Stimulated activated CD4-positive, alpha-beta T cell treated with anti-CD3 and anti-CD28 coated beads, Interleukin-12 subunit alpha, Interleukin-12 subunit beta, amount 100 ng/mL, for 48 hours (primary cell): ENCODE data around the gene CD200.

Experiments
- DNase-seq, 3 donors: peaks; one replicate each; pipeline ENCODE4 v3.0.0-alpha.2; 2020; ENCODE audit warnings: low read depth in 2 of 3, low spot score in 1 of 3

The CD200 gene

DNA sequence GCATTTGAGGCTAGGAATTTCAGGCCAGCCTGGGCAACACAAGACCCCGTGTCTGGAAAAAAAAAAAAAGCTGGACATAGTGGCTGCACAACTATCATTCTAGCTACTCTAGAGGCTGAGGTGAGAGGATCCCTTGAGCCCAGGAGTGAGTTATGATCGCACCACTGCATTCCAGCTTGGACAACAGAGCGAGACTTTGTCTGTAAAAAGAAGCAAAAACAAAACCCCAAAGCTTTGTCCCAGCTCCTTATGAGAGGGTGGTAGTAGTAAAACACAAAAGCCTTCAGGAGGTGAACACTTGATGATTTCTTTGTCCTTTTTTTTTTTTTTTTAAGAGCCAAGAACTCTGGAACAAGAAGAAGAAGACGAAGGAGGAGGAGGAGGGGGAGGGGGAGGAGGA lies 1.1 kb upstream of the CD200 start:
- DNase-seq, result no peak

DNA sequence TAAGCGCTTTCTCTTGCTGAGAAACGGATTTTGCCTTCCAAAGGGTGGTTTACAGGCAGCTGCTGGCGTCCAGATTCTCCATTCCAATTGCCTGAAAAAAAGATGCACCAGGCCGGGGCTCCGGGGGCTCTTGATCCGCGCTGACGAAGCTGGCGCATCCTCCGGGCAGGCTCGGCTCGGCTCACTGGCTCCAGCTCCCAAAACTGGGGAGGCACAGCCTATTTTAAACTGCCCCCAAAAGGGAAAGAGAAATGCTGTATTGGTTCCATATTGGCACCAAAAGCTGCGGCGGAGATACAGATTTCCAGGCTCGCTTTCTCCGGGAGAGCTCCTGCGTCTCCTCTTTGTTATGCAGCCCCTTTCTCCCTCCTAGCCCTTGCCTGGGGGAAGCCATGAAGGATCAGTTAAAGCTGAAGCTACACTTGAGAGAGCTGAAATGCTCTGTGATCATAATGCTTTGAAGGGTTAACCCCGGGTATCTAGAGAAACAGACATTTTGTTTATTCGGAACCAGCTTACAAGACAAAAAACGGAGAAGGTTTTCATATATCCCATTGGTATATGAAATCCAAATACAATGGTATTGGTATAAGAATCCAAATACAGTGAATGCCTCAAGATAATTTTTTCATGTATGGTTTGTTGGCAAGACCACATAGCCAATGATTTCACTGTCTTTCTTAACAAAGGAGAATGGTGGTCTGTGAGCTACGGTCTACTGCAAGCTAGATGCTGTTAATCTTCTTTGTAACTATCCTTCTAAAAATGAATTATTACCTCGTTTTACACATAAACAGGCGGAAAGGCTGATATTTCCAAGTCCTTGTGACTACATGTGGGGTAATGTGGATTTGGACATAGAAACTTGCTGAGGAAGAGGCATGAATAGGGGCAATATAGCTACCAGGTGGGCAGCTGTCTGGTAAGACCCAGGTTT lies 693 bp downstream of the CD200 start:
- DNase-seq, result peak in 1 of 3 donors; percentile 14

DNA sequence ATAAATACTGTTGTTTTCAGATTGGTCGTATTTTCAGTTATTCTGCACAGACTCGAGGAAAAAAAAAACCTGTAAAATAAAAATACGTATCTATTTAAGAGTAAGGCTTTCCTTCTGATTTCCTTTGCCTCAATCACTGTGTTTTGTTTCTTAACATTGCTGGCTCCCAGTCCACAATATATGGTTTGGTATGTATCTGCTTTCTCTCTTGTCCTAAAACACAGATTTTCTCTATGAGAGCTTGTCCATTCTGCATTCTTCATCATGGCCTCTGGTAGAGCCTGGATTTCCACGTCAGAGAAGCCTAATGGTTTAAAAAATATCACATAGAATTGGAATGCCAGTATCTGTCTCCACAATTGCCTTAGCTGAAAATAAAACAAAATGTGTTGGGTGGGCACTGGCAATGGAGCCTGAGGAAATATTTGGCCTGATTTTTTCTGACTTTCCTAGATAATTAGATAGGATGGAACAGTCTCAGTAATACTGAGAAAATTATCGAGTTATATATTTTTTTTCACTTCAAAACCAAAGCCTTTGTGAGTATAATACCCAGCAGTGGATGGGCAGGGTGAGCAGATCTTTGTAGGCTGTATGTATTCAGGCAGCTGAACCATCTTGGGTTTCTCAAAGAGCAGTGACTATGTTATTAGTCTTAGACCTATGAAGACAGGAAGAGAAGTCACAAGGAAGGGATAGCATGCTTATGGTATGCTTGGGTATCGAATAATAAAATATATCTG lies 1.9 kb downstream of the CD200 start:
- no peak for DNase-seq

DNA sequence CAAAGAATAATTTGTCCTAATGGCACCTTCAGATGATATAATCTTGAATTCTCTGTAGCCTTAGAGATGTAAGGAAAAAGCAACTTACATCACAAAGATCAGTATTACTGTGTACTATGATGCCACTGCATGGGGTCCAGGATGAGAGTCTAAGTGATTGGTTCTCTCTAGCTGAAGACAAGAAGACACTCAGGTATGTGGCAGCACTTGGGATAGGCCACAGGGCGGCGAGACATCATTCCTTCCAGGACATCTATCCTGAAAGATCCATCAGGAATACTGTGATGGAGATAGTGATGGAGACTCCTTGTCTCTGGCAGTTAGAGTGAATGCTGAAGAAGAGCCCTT lies 2.5 kb downstream of the CD200 start:
- no peak for DNase-seq

DNA sequence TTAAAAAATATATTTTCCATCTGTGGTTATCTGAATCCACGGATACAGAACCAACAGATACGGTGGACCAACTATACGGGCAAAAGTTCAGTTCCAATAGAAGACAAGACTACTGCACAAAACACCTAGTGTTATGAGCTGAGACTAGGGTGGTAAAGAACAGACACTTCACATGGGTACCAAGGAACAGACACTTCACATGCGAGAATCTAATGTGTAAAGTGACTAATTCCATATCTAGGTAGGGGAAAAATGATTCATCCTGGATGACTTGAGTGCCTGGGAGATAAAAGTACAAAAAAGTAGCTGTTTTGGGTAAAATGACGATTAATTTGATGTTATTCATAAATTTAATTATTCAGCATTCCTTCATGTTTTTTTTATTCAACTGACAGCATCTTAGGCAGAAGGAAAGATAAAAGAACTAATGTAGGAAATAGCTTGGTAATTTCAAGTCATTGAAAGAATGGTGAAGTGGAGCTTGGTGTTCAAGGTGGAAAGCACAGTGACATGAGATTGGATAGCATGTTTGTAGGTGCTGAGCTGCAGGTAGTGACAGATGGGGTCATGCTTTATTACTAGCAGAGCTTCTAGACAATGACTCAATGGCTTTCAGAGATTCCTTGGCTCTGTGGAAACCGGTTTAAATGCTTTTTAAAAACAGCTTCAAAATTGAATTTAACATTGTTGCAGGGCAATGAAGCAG lies 5.2 kb downstream of the CD200 start:
- DNase-seq, result no peak

DNA sequence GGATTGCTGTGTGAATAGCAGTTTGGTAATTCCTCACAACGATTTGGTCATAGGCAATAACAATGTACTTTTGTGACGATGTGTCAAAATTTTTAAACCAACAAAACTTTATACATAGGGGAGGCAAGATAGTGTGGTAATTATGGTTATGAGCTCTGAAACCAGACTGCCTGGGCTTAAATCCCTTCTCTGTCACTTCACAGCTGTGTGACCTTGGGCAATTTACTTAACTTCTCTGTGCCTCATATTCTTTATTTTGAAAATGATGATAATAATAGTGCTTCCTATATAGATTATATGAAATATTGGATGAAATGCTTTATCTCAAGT lies 5.7 kb downstream of the CD200 start:
- no peak for DNase-seq

DNA sequence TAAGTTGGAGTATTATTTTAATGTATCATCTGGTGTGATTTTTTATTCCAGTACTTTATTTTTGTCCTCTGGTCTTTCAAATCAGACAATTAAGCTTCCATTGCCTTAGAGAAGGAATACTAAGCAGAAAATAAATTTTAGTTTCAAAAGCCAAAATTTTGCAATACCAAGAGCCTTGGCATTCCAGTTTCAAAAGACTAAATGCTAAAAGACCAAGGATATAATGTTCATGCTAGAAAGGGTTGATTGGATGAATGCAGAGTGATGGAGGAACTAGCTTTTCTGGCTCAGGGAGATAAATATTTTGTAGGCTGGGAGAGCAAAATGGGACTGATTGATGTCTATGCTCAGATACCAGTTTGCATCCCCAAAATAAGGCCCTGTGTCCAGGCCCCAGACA lies 6.2 kb downstream of the CD200 start:
- no peak for DNase-seq

DNA sequence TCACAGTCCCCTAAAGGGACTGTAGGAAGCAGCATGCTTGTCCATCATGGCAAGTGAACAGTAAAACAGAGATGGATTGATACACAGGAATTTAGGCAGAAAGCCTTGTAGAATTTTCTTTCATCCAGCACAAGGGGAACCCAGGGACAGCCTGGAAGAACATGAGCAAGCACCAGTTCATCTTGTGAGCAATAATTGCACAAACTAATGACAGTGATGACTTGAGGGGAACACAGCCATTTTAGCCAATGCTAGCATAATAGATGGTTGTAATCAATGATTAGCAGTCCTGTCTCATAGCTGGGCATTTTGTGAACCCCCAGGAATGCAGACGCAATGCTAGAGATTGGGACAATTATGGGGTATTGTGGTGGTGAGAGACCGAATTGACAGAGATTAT lies 6.7 kb downstream of the CD200 start:
- DNase-seq, result no peak

DNA sequence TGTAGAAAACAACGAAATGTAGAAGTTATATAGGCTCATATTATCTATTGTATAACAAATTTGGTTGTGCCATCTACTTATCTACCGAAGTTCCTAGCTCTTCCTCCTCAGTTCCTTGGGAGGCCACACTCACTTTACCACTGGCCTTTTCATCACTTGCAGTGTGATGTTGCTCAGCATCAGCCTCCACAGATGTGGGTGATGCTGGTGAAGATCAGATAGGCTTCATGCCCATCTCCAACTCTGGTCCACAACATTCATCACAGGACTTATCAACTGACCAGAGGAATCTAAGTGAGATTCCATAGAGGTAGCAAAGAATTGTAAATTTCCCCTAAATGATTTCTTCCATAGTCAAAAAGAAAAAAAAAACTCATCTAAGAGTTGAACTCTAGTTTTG lies 8.4 kb downstream of the CD200 start:
- DNase-seq, result no peak

DNA sequence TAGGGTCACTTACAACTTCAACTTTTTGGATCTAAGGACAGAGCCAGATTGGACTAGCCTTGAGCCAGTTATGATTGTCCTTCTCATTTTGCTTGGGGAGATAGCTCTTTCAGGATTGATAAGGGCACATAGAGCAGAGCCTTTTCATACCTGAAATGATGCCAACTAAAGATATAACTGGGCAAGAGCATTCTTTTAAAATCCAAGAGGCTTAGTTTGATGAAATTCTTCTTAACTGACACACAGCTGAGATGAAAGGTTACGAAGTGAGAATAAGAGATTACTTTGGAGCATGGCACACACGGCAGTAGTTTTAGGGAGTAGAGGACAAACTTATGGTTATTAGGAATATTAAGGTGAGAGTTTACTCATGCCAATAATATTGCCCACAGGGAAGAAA lies 12.7 kb downstream of the CD200 start:
- no peak for DNase-seq

DNA sequence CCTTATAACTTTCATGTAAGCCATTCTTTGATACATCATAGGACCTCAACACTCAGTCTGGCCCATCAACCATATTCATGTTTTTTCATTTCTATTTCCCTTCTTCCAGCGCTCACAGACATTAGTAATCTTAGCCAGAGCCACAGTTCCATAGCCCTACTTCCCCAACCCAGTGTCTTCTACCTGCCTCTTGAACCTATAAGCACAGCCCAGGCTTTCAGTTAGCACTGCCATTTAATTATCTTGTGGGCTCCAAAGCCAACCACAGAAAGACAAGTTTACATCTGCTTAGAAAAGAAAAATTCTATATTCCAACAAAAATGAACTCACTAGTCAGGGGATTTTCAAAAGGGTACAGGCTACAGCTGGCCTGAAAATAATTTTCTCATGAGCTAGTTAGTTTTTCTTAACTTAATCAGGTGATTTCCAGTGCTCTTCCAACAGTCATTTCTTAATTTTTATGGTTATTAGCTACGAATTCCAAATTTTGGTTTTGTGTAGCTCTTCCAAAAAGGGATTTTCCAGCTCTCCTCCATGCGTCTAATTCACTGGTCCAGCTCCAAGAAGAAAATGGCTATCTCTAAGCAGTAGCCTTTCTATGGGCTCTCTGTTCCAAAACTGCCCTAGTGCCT lies 13.7 kb downstream of the CD200 start:
- DNase-seq, result no peak

DNA sequence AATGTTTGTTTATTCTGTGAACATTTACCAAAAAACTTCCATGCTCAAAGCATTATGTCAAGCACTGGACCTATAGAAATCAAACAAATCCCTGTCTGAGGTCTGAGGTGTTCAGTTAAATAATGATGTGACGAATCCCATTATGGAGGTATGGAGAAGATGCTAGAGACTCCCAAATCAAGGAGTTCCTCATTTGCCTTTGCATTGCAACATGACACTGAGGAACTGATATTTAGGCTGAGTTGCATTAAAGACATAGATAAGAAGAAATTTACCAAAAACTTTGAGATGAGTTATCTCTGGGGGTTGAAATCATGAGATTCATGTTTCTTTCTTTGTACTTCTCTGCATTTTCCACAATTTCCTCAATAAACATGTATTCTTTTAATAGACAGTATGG lies 16.0 kb downstream of the CD200 start:
- DNase-seq, result no peak

DNA sequence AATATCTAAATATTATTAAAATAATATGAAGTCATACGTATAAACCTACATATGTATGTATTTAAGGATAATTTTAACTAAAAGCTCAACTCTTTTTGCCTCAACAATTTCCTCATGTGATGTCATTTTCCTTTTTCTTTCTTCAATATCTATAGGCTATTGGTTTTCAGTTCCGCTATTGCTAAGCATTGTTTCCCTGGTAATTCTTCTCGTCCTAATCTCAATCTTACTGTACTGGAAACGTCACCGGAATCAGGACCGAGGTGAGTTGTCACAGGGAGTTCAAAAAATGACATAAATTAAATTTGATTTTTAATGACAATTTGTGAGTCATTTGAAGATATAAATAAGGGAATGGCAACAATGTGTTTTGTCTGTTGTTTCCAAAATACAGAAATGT lies 16.6 kb downstream of the CD200 start:
- no peak for DNase-seq

DNA sequence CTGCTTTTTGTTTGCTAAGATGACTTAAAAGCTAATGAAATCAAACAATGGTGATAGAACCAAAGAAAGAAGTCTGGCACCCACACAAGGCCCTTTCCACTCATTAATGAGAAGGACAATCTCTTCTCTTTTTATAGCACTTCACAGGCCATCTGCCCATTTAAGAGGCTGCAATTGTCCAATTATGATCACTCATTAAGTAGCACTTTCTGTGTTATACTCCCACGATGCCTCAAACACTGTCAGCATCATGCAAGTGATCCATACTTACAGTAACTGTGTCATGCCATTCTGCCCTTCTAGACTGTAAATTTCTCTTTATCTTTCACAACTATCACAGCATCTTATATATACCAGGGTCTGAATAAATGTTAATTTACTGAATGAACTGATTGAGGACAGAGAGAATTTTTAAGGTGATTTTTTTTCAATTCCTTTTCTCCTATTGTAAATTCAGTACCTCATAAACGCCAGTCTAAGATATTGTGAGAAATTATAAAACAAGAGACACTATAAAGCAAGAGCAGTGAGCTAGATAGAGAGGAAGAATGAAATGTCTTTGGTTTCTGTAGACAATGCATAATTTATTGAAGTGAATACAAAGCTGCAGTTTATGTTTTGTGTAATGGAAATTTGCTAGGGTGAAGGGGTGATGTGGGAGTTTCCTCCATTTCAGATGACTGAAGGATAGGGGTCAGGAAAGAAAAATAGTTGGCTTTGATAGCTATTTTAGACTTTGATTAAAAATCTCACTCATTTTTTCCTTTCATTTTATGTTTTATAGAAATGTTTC lies 17.3 kb downstream of the CD200 start:
- no peak for DNase-seq

DNA sequence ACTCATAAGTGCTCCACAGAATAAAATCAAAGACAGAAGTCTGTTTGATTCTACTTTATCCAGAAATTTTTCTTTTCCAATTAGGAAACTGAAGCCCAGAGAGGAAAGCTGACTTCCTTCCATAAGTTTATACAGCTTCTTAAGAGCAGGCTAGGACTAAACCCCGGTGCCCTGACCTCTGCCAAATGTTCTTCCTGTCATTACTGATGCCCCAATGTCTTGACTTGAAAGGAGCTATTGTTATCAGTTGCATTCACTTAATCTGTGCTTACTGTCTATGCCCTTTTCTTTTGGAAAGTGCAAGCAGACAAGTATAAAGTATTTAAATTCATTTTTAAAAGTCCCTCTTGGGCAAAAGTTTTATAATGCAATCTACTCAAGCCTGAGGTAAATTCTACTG lies 18.1 kb downstream of the CD200 start:
- DNase-seq, result no peak

DNA sequence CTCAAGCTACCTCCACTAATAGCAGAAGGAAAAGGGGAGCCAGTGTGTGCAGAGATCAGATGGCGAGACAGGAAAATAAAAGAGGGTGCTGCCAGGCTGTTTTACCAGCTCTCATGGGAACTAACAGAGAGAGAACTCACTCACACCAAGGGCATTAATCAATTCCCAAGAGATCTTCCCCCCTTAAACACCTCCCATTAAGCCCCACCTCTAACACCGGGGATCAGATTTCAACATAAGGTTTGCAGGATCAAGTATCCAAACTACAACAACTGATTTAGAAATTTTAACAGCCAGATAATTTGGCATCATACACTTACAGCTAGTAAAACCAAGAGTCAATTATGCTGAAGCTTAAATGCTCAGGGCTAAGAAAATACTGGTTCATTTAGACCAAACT lies 18.9 kb downstream of the CD200 start:
- no peak for DNase-seq

DNA sequence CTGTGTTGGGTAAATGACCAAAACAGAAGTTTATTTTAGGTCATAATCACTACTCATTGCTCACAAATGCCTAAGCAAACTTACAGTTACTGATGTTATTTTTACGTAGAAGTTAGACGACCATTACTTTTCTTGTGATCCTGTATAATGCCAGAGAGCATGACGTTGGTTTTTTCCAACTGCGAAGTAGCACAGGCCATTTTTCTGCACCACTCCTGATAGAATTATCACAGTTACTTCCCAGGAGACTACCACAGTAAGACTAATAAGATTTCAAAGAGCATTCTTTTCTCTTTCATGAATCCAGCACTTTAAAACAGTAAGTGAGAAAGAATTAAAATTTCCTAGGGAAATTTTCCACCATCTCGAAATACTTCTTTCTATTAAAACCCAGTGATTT lies 19.8 kb downstream of the CD200 start:
- DNase-seq, result no peak

DNA sequence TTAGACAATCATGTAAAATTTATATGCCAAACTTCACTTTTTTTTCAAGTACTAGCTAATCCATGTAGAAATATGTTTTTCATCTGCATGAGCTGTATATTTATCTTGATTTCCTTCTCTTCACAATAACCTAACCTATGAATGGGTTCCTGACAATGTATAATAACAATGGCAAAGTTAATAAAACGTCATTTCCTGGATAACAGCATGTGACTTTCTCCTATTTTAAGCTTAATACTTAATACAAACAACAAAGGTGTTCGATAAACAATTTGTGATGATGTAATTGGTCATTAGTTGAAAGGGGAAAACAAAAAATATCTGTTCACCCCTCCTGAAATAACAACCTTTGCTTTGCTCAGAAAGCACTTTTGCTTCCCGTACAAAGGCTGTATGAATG lies 20.4 kb downstream of the CD200 start:
- DNase-seq, result no peak

DNA sequence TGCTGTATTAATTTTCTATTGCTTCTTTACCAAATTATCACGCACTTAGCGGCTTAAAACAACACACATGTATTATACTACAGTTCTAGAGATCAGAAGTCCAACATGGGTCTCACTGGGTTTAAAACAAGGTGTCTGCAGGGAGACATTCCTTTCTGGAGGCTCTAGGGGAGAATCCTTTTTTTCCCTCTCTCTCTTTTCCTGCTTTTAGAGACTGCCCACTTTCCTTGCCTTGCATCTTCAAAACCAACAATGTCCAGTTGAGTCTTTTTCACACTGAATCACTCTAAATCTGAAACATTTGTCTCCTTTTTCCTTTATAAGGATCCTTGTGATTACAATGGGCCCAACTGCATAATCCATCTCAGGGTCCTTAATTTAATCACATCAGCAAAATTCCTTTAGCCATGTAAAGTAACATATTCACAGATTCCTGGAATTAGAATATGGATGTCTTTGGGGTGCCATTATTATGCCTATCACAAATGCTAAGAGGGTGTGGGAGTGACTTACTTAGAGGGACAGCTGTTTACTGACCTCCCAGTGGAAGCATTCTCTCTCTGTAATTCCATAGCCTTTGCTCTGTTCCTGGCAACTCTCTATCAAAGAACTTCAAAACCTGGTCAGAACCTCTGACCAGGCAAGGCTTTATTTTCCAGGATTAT lies 21.8 kb downstream of the CD200 start:
- no peak for DNase-seq

DNA sequence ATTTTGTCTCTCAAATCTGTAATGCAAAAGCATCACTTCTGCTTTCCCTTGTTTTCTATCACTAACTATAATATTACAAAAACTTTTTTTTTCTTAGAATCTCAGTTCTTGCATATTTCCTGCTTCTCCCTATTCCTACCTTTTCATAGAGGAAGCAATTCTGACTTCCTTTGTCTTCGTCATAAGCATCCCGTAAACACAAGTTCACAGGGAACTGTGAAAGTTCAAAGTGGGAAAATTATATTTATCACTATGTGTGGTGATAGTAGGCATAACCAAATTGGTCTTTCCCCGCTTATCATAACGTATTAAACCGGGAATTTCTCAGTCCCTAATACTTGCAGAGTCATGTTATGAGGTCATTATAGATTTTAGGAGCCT lies 22.3 kb downstream of the CD200 start:
- DNase-seq, result no peak
